ENCODE results near the gene SLC4A8. TPM values are rescaled to one million over a fixed set of nuclear protein-coding genes. Genes with fewer than 3 reads are reported as not detected.

Gene SLC4A8
- total and polyA plus RNA-seq, 9 of the 15 experiments (the other 6 are each of a cell fraction or from before 2014, with no cell fraction given): 0.04 to 1.5 (median 0.12) TPM; not detected in 2

- TF ChIP-seq ELF2 (CRISPR knock-in tag; IDR thresholded peaks at IDR 0.05) (no peak), CREB1 (IDR thresholded peaks at IDR 0.05) (no peak), CREB1 (CRISPR knock-in tag; IDR thresholded peaks at IDR 0.05) (no peak), GABPA (tag; conservative IDR thresholded peaks at IDR 0.05; ENCODE audit: low read depth) (no peak), NFIC (IDR thresholded peaks at IDR 0.05) (no peak)
Observed at GRCh38 chr12:51507178-51507577, 82.5 kb downstream of the SLC4A8 start (continued).

- intact Hi-C loops (cut with micrococcal nuclease): no loop called here
- Histone ChIP-seq H3K4me3 (no peak overlapping the region), H3K4me1 (replicated peaks in 1 of 2; ENCODE audit: control insufficient read depth in 2 of 2, insufficient read depth in 2 of 2, low read length in 2 of 2) (no peaks in the 10 kb centered on the region), H3K9me3 (replicated peaks; ENCODE audit: control insufficient read depth, insufficient read depth, low read depth, low read length) (no peaks in the 10 kb centered on the region), H4K20me1 (replicated peaks; ENCODE audit: control insufficient read depth, insufficient read depth, low read length) (0 out of 2 replicates have a peak, but pooled peaks cover 4% of the 10 kb centered on the region), H3K4me2 (ENCODE audit: insufficient read depth, low read length) (no peak overlapping the region), H3K36me3 (ENCODE audit: control insufficient read depth, insufficient read depth, low read length) (no peaks in the 10 kb centered on the region), H3K9me1 (ENCODE audit: control insufficient read depth, insufficient read depth, low read length) (no peaks in the 10 kb centered on the region), H2AFZ (ENCODE audit: low read depth, low read length) (no peak overlapping the region), H3K79me2 (ENCODE audit: control insufficient read depth, insufficient read depth, low read length) (no peaks in the 10 kb centered on the region), H3K27me3 (ENCODE audit: control insufficient read depth in 2 of 2, insufficient read depth in 2 of 2, low read length in 2 of 2) (peaks cover 11 to 25% of the 10 kb centered on the region in 2 experiments; a peak in 3 of 5 replicates), H3K27ac (ENCODE audit: extremely low read depth, low read depth, low read length) (no peak overlapping the region), H3K9ac (ENCODE audit: insufficient read depth in 1 of 2, low read depth in 2 of 2, low read length in 2 of 2) (no peak overlapping the region)
- no TSS peak for BruUV-seq (replicated peaks)
- in situ Hi-C loops (cut with MboI): no loop called here
- ChIA-PET CTCF (ENCODE audit: low intra/inter-chr PET ratio) (no interaction called here), POLR2A (no interaction called here)
- WGBS (ENCODE audit: insufficient coverage, low coverage, missing lambda C conversion rate): 5% methylated on average over 5 of the region's 5 CpGs
- no peak for DNase-seq (ENCODE audit: extremely low read depth in 1 of 4, low spot score in 3 of 4)
- FAIRE-seq: no peak
- ATAC-seq: no peak
- TF ChIP-seq HMG20B (CRISPR knock-in tag; IDR thresholded peaks at IDR 0.05) (no peak), ZNF57 (CRISPR knock-in tag; IDR thresholded peaks at IDR 0.05) (no peak), ZBTB2 (IDR thresholded peaks at IDR 0.05) (no peak), THAP7 (CRISPR knock-in tag; IDR thresholded peaks at IDR 0.05) (no peak), MEIS2 (IDR thresholded peaks at IDR 0.05; ENCODE audit: partially characterized antibody) (no peak)
- TF ChIP-seq, protein P1, sequence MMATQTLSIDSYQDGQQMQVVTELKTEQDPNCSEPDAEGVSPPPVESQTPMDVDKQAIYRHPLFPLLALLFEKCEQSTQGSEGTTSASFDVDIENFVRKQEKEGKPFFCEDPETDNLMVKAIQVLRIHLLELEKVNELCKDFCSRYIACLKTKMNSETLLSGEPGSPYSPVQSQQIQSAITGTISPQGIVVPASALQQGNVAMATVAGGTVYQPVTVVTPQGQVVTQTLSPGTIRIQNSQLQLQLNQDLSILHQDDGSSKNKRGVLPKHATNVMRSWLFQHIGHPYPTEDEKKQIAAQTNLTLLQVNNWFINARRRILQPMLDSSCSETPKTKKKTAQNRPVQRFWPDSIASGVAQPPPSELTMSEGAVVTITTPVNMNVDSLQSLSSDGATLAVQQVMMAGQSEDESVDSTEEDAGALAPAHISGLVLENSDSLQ (IDR thresholded peaks at IDR 0.05): no peak
- TF ChIP-seq, protein P2, sequence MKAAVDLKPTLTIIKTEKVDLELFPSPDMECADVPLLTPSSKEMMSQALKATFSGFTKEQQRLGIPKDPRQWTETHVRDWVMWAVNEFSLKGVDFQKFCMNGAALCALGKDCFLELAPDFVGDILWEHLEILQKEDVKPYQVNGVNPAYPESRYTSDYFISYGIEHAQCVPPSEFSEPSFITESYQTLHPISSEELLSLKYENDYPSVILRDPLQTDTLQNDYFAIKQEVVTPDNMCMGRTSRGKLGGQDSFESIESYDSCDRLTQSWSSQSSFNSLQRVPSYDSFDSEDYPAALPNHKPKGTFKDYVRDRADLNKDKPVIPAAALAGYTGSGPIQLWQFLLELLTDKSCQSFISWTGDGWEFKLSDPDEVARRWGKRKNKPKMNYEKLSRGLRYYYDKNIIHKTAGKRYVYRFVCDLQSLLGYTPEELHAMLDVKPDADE (conservative IDR thresholded peaks at IDR 0.05; ENCODE audit: control insufficient read depth, low read depth, low read length): no peak
Observed at GRCh38 chr12:51508285-51508684, 83.7 kb downstream of the SLC4A8 start.

Data from K562 (cell line).